GM13977 (cell line): ENCODE measurements around the gene GRHPR.
"Not testable (repeated sequence)": the region's sequence is repeated elsewhere in the genome, so short reads cannot be mapped to it uniquely, and the experiment has no call there.

Experiments
- DNase-seq: peaks from one replicate; pipeline ENCODE4 v3.0.0; 2012; ENCODE audit warnings: low spot score
- CTCF ChIP-seq: IDR thresholded peaks from 2 replicates; pipeline ENCODE4 v1.5.1; 2012; ENCODE audit warnings: mild to moderate bottlenecking, control low read depth; ENCODE audit not compliant: insufficient read depth; ENCODE audit errors: extremely low read depth, missing control alignments
- in situ Hi-C: fragments of 300-500 bp; cut with MboI; formaldehyde crosslinking; loops from one replicate; pipeline ENCODE4 v1.12.0; 2022; ENCODE audit warnings: low sequenced_read_pairs, low pct_unique_long_range_greater_than_20kb, mixed read lengths, inconsistent platforms; ENCODE audit not compliant: unreplicated experiment

Gene GRHPR

GRCh38 chr9:37395663-37396062, 26.8 kb upstream of the GRHPR start:
- in situ Hi-C loops, result no loop called here
- no peak for DNase-seq
- TF ChIP-seq CTCF, result no peak

GRCh38 chr9:37397948-37398347, 24.5 kb upstream of the GRHPR start:
- in situ Hi-C loops, DNase-seq: not testable (repeated sequence)

GRCh38 chr9:37398464-37399025, 24.0 kb upstream of the GRHPR start:
- in situ Hi-C loops, result no loop called here
- DNase-seq, result no peak
- no peak for TF ChIP-seq CTCF

GRCh38 chr9:37399336-37399735, 23.2 kb upstream of the GRHPR start:
- in situ Hi-C loops, result no loop called here
- TF ChIP-seq CTCF, result no peak
- DNase-seq, result no peak

GRCh38 chr9:37404590-37404989, 17.9 kb upstream of the GRHPR start:
- TF ChIP-seq CTCF, result no peak
- in situ Hi-C loops, result no loop called here
- no peak for DNase-seq

GRCh38 chr9:37405350-37405749, 17.1 kb upstream of the GRHPR start:
- in situ Hi-C loops, result no loop called here
- TF ChIP-seq CTCF, result no peak
- no peak for DNase-seq

- in situ Hi-C loops, result no loop called here
- no peak for TF ChIP-seq CTCF
- no peak for DNase-seq
Observed at GRCh38 chr9:37405764-37406380, 16.6 kb upstream of the GRHPR start.
